HG02588 (cell line): ENCODE data around the gene HDAC11.
"Not testable (repeated sequence)": the region's sequence is repeated elsewhere in the genome, so short reads cannot be mapped to it uniquely, and the experiment has no call there.

ENCODE experiments used
- ATAC-seq: cut with Tn5 transposase; IDR thresholded peaks from one replicate; pipeline ENCODE4 v1.9.1; 2021; ENCODE audit warnings: mild to moderate bottlenecking, moderate library complexity; ENCODE audit not compliant: unreplicated experiment

The HDAC11 gene

DNA sequence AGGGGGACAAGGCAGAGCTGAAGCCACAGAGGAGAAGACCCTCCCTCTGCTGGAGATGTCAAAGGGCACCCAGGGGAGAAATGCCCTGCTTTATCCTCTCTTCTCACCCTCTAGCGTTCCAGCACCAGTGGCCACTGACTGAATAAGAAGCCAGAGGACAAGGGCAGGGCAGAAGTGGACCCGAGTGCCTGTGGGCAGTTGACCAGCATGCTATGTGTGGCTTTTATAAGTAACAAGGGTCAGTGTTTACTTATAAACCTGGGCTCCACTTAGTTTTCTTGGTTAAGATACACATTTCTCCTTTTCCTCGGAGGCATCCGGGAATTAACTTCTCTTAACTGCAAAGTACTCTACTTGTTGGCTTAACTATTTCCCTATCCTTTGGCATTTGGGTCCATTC is 13.3 kb upstream of the HDAC11 start:
- no peak for ATAC-seq

DNA sequence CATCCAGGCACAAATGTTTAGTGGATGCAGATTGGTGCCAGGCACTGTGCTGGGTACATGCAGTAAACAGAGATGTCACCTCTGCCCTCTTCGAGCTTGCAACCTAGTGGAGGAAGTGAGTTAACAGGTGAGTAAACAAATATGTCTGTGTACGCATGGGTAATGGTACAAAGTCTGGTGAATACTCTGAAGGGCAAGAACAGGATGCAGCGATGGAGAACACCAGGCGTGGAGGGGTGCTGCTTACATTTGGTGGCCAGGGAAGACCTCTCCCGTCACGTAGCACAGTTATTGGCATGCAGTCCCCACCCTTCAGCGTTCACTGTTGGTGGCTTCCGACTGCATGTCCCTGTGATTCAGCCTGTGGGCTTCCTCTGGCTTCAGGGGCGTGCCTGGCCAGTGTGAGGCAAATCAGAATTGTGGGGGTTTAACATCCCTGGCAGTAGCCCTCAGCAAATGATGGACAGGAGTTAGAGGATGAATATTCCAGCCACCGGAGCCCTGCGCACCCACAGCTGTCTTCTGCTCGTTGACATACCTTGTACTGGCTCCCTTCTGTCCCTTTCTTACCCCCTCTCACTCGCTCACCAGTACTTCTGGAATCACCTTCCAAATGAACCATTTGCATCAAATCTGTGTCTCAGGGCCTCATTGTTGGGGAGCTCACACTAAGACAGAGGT is 9.1 kb upstream of the HDAC11 start:
- no peak for ATAC-seq

DNA sequence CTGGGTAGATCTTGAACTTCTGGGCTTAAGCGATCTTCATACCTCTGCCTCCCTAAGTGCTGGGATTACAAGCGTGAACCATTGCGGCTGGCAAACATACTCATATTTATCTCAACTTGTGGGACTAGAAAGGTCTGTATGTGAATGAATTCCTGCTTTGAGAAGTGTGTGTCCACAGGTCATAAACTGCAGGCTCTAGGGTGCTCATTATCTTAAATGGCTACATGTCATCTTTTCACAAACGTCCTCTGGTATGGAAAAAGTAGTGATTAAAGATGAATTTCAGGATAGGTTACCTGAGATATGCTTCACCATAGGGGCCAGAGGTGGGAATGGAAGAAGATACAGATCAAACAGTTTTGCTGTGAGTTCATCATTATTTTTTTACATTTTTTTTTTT is 7.8 kb upstream of the HDAC11 start:
- no peak for ATAC-seq

DNA sequence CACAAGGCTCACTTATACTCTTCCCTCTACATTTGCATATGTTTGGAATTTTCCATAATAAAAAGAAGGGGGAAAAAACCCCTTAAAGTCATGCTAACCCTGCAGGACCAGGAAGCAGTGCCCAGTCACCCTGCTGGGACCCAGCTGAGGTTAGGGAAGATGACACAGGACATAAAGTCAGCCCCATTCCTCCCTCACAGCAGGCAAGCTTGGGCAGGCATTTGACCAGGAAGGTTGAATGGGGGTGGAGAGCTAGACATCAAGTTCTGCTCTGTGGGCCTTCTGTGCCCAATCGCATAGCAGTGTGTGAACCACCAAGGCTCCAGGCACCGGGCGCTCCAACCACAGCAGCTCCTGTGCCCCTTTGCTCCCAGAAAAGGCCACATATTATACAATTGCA is 7.1 kb upstream of the HDAC11 start:
- no peak for ATAC-seq

DNA sequence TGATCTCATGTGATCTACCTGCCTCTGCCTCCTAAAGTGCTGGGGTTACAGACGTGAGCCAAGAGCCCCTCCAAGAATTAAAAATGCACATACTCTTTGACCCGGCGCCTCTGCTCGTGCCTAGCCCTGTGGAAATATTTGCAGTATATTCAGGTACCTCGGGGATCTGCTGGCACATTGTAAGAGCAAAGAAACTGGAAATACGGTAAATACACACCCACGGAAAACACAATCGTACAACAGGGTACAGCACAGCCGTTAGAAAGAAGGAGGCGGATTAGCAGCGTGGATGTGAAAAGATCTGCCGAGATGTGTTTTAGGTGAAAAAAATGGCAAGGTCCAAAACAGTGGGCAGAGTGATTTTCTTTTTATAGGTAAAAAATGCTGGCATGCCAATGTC is 6.1 kb upstream of the HDAC11 start:
- ATAC-seq, result no peak

DNA sequence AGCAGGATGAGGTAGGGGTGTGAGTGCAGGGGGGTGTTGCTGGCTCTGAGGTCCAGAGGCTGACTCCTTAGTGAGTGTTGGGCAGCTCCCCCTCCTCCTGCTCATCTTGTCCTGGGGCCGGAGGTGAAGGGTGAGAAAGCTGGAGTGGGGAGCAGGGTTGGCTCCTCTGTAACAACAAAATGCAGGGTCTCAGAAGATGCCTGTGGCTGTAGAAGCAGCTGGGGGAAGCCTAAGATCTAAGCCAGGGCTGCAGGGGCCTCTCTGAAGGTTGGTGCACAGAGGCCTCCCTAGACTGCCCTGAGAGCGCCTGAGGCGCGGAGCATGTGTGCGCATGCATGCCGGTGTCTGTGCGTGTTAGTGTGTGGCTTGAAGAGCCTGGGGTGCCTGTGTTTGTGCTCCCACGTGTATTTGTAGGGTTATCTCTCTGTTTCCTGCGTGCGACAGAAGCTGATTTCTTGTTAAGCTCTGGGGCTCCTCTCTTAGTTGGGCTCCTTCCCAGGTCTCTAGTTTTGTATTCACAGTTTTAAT is 5.3 kb upstream of the HDAC11 start:
- no peak for ATAC-seq

DNA sequence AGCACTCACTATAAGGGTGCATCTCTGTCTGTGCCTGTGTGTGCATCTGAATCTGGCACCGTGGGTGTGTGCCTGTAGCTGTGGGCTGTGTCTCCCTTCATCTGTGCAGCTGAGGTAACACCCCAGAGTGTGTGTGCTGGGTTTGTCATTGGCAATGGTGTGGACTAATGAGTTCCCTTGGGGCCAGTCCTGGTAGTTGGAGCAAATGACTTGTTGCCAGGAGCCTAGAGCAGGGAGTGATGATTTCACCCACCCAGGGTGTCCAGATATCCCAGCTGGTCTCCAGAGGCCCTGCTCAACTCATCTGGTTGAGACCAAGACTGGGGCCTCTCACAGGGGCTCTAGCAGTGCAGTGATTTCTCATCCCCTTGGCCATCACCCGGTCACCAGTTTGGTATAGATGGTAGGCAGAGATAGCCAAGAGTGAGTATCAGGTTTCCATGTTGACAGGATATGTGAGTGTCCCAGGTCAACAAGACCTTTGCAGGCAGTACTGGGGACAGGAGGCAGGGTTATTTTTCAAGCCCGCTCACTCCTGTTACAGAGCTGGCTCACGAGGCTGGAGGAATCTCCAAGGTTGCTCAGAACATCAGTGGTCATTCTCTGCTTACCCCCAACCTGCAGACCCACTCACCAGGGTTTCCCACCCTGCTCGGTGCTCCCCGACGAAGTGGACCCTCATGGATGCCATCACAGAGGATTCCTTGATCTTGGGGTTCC is 4.1 kb upstream of the HDAC11 start:
- no peak for ATAC-seq

DNA sequence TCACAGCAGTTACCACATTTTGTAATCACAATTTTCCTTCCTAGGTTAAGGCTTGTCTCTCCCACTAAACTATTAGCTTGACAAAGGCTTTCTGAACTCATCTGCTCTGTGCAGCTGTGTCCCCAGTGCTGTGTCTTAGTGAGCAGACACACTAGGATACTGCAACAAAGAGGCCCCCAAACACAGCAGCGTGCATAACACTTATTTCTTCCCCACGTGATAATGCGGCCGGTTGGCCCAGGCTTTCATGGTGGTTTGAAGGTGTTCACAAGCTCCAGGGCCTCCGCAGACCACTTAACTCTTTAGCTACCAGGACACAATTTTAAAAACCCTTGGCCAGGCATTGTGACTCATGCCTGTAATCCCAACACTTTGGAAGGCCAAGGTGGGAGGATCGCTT is 2.2 kb upstream of the HDAC11 start:
- ATAC-seq, result no peak

DNA sequence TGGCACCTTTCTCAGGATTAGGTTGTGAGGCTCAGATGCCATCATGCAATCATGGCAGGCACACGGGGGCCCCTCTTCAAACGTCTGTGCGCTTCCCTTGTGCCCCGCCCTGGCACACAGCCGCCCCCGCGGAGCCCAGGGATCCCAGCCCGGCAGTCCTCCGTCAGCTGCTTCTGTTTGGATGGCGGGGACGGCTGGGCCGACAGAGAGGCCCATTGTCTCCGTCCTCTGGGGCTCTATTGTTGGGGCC is 849 bp upstream of the HDAC11 start:
- no peak for ATAC-seq

DNA sequence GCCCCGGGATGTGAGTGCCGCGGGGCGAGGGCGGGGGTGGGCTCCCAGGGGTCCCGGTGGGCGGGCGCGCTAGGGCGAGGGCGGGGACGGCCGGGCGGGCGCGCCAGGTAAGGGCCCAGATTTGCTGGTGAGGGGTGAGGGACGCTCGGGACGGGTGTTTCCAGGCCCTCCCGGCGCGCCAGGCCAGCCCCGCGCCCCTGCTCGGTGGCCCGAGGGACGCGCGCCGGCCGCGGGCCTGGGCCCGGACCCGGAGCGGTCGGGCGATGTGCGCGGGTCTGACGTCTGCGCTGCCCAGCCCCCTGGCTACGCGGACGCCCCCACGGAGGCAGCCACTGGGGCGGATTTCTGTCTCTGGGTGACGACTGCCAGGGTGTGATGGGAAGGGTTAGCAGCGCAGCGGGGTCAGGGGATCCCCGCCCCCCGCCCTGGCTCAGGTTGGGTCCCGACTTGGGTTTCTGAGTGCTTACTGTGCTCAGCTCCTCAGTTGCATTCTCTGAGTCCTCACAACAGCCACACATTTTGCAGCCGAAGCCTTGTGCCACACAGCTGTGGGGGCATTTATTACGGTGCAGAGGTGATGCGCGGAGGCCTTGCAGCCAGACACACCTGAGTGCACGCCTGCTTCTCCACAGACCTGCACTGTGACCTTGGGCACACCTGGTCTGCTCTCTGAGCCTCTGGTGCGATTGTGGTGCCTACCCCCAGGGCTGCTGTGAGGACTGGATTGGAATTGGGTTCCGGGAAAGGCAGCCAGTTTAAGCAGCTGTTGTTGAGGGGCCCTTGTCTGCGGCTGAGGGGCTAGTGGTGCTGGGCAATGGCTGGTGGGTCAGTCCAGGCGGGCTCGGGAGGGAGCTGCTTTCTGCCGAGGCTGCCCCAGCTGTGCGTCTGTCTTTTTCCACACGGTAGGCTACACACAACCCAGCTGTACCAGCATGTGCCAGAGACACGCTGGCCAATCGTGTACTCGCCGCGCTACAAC is 523 bp downstream of the HDAC11 start:
- ATAC-seq, result no peak

DNA sequence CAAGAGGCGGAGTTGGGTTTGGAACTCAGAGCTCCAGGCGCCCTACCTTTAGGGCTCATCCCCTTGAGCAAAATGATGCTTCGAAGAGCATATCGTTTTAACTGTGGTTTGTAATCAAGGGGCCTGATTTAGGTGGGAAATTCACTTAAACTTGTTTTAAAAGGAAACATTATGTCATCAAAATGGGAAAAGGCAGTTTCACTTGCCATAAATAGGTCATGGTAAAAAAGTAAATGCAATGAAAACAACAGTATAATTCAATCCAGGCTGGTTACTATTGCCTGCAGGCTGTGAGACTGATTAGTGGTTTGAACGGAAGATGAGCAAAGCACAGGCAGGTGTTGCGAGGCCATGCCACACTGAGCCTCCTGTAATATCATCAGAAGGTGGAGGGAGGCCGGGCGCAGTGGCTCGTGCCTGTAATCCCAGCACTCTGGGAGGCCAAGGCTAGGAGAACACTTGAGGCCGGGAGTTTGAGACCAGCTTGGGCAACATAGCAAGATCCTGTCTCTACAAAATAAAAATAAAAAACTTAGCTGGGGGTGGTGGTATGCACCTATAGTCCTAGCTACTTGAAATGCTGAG is 2.1 kb downstream of the HDAC11 start:
- ATAC-seq, result no peak

DNA sequence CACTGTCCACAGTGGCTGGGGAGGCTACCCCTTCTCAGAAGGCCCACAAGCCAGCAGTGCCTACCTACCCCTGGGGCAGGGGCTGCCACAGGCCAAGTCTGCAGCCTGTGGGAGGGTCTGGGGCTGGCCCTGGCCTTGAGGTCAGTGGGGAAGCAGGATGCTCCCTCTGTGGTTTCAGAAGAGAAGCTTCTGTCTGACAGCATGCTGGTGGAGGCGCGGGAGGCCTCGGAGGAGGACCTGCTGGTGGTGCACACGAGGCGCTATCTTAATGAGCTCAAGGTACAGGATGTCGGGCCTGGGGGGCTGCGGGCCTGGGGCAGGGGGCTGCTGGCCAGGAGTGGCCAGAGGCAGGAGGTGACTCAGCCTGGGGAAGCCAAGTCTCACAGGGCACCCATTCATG is 3.2 kb downstream of the HDAC11 start:
- ATAC-seq, result no peak

DNA sequence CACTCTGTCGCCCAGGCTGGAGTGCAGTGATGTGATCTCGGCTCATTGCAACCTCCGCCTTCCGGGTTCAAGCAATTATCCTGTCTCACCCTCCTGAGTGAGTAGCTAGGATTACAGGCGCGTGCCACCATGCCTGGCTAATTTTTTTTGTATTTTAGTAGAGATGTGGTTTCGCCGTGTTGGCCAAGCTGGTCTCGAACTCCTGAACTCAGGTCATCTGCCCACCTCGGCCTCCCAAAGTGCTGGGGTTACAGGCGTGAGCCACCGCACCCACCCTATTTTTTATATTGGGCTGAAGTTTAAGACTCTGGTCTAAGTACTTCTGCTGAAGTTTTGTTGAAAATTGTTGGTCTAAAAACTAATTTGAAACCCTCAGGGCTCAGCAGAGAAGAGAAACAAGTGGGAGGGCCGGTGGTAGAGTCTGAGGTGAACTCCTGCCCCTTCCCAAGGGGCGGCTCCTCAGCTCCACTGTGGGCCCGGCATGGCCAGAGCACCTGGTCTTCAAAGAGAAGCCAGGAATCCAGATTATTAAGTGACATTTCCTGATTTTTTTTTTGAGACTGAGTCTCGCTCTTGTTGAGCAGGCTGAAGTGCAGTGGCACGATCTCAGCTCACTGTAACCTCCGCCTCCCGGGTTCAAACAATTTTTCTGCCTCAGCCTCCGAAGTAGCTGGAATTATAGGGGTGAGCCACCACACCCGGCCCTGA is 4.0 kb downstream of the HDAC11 start:
- ATAC-seq, result no peak

DNA sequence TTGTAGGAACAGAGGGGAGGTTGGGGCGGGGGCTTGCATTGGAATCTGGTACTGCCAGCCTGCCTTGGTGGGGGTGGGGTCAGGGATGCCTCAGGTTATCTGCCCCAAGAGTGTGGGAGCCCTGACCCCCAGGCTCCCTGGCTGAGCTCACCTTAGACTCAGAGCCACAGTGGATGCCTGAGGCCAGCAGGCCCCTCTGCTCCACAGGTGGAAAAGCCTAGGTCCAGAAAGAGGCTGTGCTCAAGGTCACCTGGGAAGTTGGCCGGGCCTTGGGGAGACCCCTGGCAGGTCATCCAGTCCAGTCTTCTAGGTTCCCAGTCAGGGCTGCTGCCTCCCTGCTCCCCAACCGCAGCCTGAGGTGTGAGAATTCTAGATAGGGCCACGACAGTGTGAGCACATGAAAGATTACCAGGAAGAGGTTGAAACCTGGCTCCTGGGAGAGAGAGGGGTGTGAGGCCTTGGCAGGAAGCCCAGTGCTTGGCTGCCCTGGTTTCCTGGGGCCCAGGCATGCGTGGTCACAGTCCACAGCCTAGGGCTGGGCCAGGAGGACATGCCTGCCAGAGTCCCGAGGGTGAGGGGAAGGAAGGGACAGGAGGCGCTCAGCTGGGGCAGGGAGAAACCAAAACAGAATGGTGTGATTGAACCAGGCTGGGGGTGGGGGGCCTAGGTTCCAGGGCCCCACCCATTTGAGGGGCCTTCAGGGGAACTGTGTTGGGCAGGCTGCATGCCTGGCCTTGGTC is 4.9 kb downstream of the HDAC11 start:
- no peak for ATAC-seq

DNA sequence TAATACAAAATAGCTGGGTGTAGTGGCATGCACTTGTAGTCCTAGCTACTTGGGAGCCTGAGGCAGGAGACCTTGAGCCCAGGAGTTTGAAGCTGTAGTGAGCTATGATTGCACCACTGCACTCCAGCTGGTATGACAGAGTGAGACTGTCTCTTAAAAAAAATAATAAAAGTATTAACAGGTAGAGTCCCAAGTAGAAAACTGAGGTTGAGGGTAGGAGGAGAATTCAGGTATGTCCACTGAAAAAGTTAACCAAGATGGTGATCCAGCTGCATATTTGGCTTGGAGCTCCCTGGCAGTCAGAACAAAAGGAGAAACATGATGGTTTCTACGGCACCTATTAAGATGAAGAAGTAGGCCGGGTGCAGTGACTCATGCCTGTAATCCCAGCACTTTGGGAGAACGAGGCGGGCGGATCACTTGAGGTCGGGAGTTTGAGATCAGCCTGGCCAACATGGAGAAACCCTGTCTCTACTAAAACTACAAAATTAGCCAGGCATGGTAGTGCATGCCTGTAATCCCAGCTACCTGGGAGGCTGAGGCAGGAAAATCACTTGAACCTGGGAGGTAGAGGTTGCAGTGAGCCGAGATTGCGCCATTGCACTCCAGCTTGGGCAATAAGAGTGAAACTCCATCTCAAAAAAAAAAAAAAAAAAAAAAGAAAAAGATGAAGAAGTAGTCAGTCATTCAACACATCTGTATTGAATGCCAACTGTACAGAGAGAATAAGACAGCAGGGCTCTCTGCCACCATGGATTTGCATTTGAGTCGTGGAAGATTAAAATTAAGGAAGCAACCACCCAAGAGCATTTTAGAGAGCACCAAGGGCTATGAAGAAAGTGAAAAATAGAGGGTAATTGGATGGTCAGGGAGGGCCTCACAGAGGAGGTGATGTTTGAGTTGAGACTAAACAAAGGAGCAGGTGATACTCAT is 5.8 kb downstream of the HDAC11 start:
- ATAC-seq, result not testable (repeated sequence)

DNA sequence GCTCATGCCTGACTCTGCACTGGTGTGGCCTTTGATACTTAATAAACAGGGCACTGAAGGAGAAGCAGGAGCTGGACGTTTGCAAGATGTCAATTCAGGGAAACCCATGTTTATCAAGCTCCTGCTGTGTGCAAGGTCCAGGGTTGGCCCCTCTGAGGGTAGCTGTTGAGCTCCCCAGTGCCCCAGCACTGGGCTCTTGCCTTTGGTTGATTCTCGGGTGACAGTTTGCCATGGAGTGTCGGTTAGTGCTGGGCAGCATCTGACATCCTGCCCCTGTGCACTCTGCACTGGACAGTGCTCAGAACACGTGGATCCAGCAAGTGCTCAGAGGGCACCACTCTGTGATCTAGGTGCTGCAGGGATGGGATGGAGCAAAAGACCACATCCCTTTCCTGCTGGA is 7.3 kb downstream of the HDAC11 start:
- ATAC-seq, result no peak

DNA sequence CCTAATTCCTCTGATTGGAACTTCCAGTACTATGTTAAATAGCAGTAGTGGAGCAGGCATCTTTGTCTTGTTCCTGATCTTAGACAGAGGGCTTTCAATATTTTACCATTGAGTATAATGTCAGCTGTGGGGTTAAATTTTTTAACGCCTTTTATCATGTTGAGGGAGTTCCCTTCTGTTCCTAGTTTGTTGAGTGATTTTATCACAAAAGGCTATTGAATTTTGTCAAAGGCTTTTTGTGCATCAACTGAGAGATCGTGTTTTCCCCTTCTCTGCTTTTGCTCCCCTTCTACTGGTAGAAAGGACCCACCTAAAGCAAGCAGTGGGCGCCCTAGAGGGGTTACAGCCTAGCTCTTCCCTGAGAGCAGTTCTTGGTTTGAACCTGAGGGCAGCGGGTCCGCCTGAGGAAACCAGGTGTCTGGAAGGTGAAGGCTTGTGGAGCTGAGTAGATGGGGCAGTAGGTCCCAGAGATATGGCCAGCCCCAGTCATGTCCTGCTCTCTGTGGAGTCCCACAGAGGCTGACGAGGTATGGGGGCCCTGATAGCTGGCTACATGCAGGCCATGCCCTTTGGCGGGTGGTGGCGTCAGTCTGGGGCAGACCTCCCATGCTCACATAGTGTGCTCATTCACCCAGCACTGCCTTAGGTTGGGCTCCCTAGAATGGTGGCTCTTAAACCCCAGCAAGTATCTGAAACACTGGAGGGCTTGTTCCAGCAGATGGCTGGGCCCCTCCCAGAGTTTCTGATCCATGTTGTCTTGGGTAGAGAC is 11.3 kb downstream of the HDAC11 start:
- no peak for ATAC-seq

DNA sequence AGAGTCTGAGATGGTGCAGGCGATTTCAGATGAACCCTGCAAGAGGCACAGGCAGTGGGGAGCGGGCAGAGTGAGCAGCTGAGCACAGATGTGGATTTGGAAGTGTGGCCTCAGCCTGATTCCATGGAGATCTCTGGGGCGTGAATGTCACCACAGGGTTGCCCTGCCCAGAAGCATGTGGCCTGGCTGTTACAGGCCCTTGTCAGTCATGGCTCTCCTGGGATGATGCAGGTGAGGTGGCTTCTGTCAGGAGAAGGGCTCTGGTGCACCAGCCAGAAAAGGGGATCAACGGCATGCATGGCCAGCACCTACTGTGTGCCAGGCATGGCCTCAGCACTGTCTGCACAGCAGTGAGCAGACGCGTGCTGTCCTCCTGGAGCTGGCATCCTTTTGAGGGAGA is 11.9 kb downstream of the HDAC11 start:
- ATAC-seq, result no peak
